ENCODE data around the gene ZNF774. TPM values are rescaled to one million over a fixed set of nuclear protein-coding genes. Genes with fewer than 3 reads are reported as not detected.
A peak's percentile ranks its signal among the peaks of the same experiment; 100 is the strongest.

ZNF774 gene
- total RNA-seq, 1 donor from 2014 or later = 8.3 TPM

DNA sequence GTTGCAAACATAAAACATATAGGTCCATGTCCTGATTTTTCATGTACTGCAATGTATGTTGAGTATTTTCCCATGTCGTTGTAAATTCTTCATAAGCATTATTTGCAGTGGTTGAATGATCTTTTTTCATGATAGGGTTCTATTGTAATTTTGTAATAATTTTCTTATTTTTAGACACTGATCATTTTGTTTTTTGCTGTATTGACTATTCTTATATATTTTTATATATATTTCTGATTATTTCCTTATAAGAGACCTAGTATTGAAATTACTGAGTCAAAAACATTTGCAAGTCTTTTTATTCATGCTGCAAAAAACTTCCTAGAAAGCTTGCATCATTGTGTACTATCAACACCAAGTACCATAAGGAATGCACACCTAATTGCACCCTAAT lies 31.2 kb upstream of the ZNF774 start:
- Histone ChIP-seq H3K27ac (no peak overlapping the region), H3K27me3 (no peaks in the 10 kb centered on the region), H3K9me3 (no peaks in the 10 kb centered on the region), H3K4me1 (peaks cover 28% of the 10 kb centered on the region), H3K36me3 (no peaks in the 10 kb centered on the region), H3K4me3 (no peak overlapping the region)
- no peak for DNase-seq (ENCODE audit: extremely low spot score in 2 of 2)
- TF ChIP-seq POLR2AphosphoS5 (IDR thresholded peaks at IDR 0.05; ENCODE audit: insufficient read depth in 1 of 2, low read depth in 1 of 2) (no peak), POLR2A (IDR thresholded peaks at IDR 0.05) (no peak)
- TF ChIP-seq, protein P1, sequence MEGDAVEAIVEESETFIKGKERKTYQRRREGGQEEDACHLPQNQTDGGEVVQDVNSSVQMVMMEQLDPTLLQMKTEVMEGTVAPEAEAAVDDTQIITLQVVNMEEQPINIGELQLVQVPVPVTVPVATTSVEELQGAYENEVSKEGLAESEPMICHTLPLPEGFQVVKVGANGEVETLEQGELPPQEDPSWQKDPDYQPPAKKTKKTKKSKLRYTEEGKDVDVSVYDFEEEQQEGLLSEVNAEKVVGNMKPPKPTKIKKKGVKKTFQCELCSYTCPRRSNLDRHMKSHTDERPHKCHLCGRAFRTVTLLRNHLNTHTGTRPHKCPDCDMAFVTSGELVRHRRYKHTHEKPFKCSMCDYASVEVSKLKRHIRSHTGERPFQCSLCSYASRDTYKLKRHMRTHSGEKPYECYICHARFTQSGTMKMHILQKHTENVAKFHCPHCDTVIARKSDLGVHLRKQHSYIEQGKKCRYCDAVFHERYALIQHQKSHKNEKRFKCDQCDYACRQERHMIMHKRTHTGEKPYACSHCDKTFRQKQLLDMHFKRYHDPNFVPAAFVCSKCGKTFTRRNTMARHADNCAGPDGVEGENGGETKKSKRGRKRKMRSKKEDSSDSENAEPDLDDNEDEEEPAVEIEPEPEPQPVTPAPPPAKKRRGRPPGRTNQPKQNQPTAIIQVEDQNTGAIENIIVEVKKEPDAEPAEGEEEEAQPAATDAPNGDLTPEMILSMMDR (IDR thresholded peaks at IDR 0.05) = no peak
- intact Hi-C loops (cut with DNase I) = loop anchor here (5.0 kb wide), 1 partner anchor 161 kb away; no protein-coding TSS in a partner anchor

DNA sequence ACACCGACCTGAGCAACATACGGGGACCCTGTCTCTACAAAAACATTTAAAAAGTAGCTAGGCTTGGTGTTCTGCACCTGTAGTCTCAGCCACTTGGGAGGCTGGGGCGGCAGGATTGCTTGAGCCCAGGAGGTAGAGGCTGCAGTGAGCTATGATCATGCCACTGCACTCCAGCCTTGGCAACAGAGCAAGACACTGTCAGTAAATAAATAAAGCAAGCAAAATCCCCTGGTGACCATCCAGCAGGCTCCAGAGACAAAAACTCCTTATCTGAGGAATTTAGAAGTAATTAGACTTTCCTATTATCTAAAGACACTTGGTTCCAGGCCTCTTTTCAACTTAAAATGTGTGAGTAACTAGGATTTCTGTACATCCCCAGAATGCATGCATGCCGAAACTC lies 29.5 kb upstream of the ZNF774 start:
- peaks cover 19% of the 10 kb centered on the region for H3K4me1 ChIP-seq
- no peak for TF ChIP-seq POLR2A (IDR thresholded peaks at IDR 0.05)
- TF ChIP-seq POLR2AphosphoS5 (IDR thresholded peaks at IDR 0.05; ENCODE audit: insufficient read depth in 1 of 2, low read depth in 1 of 2) = no peak
- TF ChIP-seq, protein P1 (IDR thresholded peaks at IDR 0.05) = no peak
- H3K9me3 ChIP-seq = no peaks in the 10 kb centered on the region
- H3K36me3 ChIP-seq = no peaks in the 10 kb centered on the region
- H3K27me3 ChIP-seq = no peaks in the 10 kb centered on the region
- no peak overlapping the region for H3K4me3 ChIP-seq
- intact Hi-C loops (cut with DNase I) = loop anchor here (5.0 kb wide), 1 partner anchor 160 kb away; no protein-coding TSS in a partner anchor
- peak; percentile 13 to 52 for DNase-seq (ENCODE audit: extremely low spot score in 2 of 2)
- no peak overlapping the region for H3K27ac ChIP-seq

DNA sequence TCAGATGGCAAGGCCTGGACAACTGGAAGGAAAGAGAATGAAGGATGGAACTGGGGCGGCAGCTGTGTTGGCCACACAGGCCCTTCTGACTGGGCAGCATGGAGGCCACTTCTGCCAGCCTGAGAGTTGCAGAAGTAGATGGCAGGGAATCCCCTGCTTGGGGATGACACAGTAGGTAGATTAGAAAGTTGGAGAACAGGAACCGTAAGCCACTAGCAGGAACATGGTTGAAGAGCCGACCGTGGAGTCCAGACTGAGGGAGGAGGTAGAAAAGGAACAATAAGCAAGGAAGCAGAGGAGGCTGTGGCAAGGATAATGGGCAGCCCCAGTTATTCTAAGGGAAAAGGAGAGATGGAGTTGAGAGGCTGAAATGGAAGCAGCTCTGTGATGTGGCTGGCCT lies 26.4 kb upstream of the ZNF774 start:
- TF ChIP-seq, protein P1 (IDR thresholded peaks at IDR 0.05) = no peak
- TF ChIP-seq POLR2A (IDR thresholded peaks at IDR 0.05) (no peak), POLR2AphosphoS5 (IDR thresholded peaks at IDR 0.05; ENCODE audit: insufficient read depth in 1 of 2, low read depth in 1 of 2) (no peak)
- peaks cover 8% of the 10 kb centered on the region for H3K4me1 ChIP-seq
- H3K36me3 ChIP-seq = no peaks in the 10 kb centered on the region
- H3K27me3 ChIP-seq = no peaks in the 10 kb centered on the region
- DNase-seq (ENCODE audit: extremely low spot score in 2 of 2) = no peak
- no peak overlapping the region for H3K27ac ChIP-seq
- no peaks in the 10 kb centered on the region for H3K9me3 ChIP-seq
- H3K4me3 ChIP-seq = no peak overlapping the region
- intact Hi-C loops (cut with DNase I) = no loop called here

DNA sequence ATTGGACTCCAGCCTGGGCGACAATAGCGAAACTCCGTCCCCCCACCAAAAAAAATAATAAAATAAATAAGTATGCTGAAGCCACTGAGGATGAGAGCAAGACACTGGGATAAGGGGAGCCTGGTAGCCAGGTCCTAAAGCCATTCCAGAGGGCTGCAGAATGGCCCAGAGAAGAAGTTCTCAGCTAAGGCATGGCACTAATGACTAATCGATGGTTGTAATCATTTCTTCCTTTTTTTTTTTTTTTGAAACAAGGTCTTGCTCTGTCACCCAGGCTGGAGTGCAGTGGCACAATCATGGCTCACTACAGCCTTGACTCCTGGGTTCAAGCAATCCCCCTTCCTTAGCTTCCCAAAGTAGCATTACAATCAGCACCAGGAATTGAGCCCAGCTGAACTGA lies 25.6 kb upstream of the ZNF774 start:
- Histone ChIP-seq H3K27ac (no peak overlapping the region), H3K36me3 (no peaks in the 10 kb centered on the region), H3K27me3 (no peaks in the 10 kb centered on the region), H3K9me3 (no peaks in the 10 kb centered on the region), H3K4me3 (no peak overlapping the region), H3K4me1 (peaks cover 8% of the 10 kb centered on the region)
- no peak for TF ChIP-seq POLR2A (IDR thresholded peaks at IDR 0.05)
- no peak for TF ChIP-seq POLR2AphosphoS5 (IDR thresholded peaks at IDR 0.05; ENCODE audit: insufficient read depth in 1 of 2, low read depth in 1 of 2)
- TF ChIP-seq, protein P1 (IDR thresholded peaks at IDR 0.05) = no peak
- intact Hi-C loops (cut with DNase I) = no loop called here
- no peak for DNase-seq (ENCODE audit: extremely low spot score in 2 of 2)

DNA sequence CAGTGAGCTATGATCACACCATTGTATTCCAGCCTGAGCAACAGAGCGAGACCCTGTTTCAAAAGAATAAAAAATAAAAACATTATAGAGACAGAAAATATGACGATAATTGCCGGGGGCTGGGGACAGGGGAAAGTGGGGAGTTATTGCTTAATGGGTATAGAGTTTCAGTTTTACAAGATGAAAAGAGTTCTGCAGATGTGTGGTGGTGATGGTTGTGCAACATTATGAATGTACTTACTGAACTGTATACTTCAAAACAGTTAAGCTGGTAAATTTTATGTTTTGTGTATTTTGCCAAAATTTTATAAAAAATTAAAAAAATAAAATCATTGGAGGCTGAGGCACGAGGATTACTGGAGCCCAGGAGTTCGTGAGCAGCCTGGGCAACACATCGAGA lies 24.8 kb upstream of the ZNF774 start:
- Histone ChIP-seq H3K4me1 (peaks cover 8% of the 10 kb centered on the region), H3K4me3 (no peak overlapping the region), H3K27ac (no peak overlapping the region), H3K27me3 (no peaks in the 10 kb centered on the region), H3K9me3 (no peaks in the 10 kb centered on the region), H3K36me3 (no peaks in the 10 kb centered on the region)
- DNase-seq (ENCODE audit: extremely low spot score in 2 of 2) = no peak
- intact Hi-C loops (cut with DNase I) = no loop called here
- TF ChIP-seq, protein P1 (IDR thresholded peaks at IDR 0.05) = no peak
- TF ChIP-seq POLR2AphosphoS5 (IDR thresholded peaks at IDR 0.05; ENCODE audit: insufficient read depth in 1 of 2, low read depth in 1 of 2) (no peak), POLR2A (IDR thresholded peaks at IDR 0.05) (no peak)
